COR-L47 (cell line): ENCODE data around the gene TLE7.

Experiments
- DNase-seq: peaks from one replicate; lab custom pipeline; 2025; lab: John Stamatoyannopoulos, UW

TLE7 gene

GRCh38 chr16:71442051-71442440 lies at the start of gene TLE7:
Gene TLE7, minus strand, starts transcription at chr16:71442054. Its CDS starts 8,730 bp downstream, at chr16:71433324.
- DNase-seq: no peak

- no peak for DNase-seq
These were observed 49.2 kb upstream of the TLE7 start for GRCh38 chr16:71491054-71491453.

- no peak for DNase-seq
These were observed 48.5 kb upstream of the TLE7 start for GRCh38 chr16:71490361-71490760.

- no peak for DNase-seq
These were observed 47.3 kb upstream of the TLE7 start, which contains the start of gene ZNF19 for GRCh38 chr16:71489122-71489521. Gene ZNF19, minus strand, starts transcription at chr16:71489324. Its CDS starts 7,210 bp downstream, at chr16:71482114.

GRCh38 chr16:71484006-71484893 lies 42.4 kb upstream of the TLE7 start:
- peak; percentile 81 for DNase-seq

GRCh38 chr16:71482569-71482968 lies 40.7 kb upstream of the TLE7 start:
- DNase-seq: no peak

- DNase-seq: no peak
These were observed 39.1 kb upstream of the TLE7 start for GRCh38 chr16:71480956-71481355.

GRCh38 chr16:71479420-71479819 lies 37.6 kb upstream of the TLE7 start:
- DNase-seq: peak; percentile 1

- no peak for DNase-seq
These were observed 34.7 kb upstream of the TLE7 start for GRCh38 chr16:71476457-71477124.

GRCh38 chr16:71474864-71475263 lies 33.0 kb upstream of the TLE7 start:
- no peak for DNase-seq

- DNase-seq: no peak
These were observed 32.0 kb upstream of the TLE7 start for GRCh38 chr16:71473891-71474290.

- DNase-seq: no peak
These were observed 31.1 kb upstream of the TLE7 start for GRCh38 chr16:71472931-71473330.

- no peak for DNase-seq
These were observed 30.2 kb upstream of the TLE7 start for GRCh38 chr16:71472051-71472450.

GRCh38 chr16:71467810-71468209 lies 26.0 kb upstream of the TLE7 start:
- DNase-seq: no peak

- no peak for DNase-seq
These were observed 22.4 kb upstream of the TLE7 start for GRCh38 chr16:71464231-71464630.

GRCh38 chr16:71461686-71462648 lies 20.1 kb upstream of the TLE7 start, which contains the start of gene ZNF23:
Gene ZNF23, minus strand, starts transcription at chr16:71462247. Its CDS starts 5,451 bp downstream, at chr16:71456796.
- peak; percentile 64 for DNase-seq

- no peak for DNase-seq
These were observed 19.1 kb upstream of the TLE7 start for GRCh38 chr16:71460941-71461340.

GRCh38 chr16:71460236-71460635 lies 18.4 kb upstream of the TLE7 start:
- no peak for DNase-seq

- DNase-seq: no peak
These were observed 17.7 kb upstream of the TLE7 start for GRCh38 chr16:71459510-71459909.

- DNase-seq: no peak
These were observed 14.9 kb upstream of the TLE7 start for GRCh38 chr16:71456801-71457200.

- DNase-seq: no peak
These were observed 11.2 kb upstream of the TLE7 start for GRCh38 chr16:71453036-71453435.

- DNase-seq: no peak
These were observed 7.2 kb upstream of the TLE7 start for GRCh38 chr16:71449020-71449419.
